Measurements from ENCODE around the gene PTPRE.

PTPRE gene

GRCh38 chr10:128054163-128054970 lies 147.5 kb downstream of the PTPRE start:
- H3K27ac ChIP-seq (ENCODE audit: extremely low read depth, low read depth, low read length): no peak overlapping the region
- no peak overlapping the region for H3K4me3 ChIP-seq (ENCODE audit: low read depth, low read length)
- ChIA-PET CTCF (interaction anchor here (0.6 to 1.4 kb wide), 2 partner anchors 19 to 21 kb away, joined by 3 to 6 read pairs; no protein-coding TSS in a partner anchor), POLR2A (no interaction called here)
- H3K9me3 ChIP-seq (ENCODE audit: control insufficient read depth, insufficient read depth, low read depth, low read length): no peaks in the 10 kb centered on the region
- TF ChIP-seq ZNF473 (tag by site-specific recombination; IDR thresholded peaks at IDR 0.05) (no peak), ZBTB1 (tag by site-specific recombination; IDR thresholded peaks at IDR 0.05) (no peak), ZNF626 (tag by site-specific recombination; IDR thresholded peaks at IDR 0.05) (no peak), ZNF324 (tag by site-specific recombination; IDR thresholded peaks at IDR 0.05) (no peak), ZSCAN4 (tag by site-specific recombination; IDR thresholded peaks at IDR 0.05) (no peak), ZNF654 (tag by site-specific recombination; IDR thresholded peaks at IDR 0.05; ENCODE audit: low read depth) (no peak), ZNF37A (tag by site-specific recombination; IDR thresholded peaks at IDR 0.05) (no peak), SP2 (tag by site-specific recombination; IDR thresholded peaks at IDR 0.05) (no peak), ZEB2 (tag by site-specific recombination; IDR thresholded peaks at IDR 0.05) (no peak), ZNF555 (tag by site-specific recombination; conservative IDR thresholded peaks at IDR 0.05) (no peak), ZNF112 (tag by site-specific recombination; IDR thresholded peaks at IDR 0.05) (no peak), ZNF202 (tag by site-specific recombination; IDR thresholded peaks at IDR 0.05; ENCODE audit: borderline replicate concordance) (no peak), ZNF19 (tag by site-specific recombination; IDR thresholded peaks at IDR 0.05; ENCODE audit: low read depth) (no peak), ZNF341 (tag by site-specific recombination; IDR thresholded peaks at IDR 0.05; ENCODE audit: low read depth) (no peak), HOXD13 (CRISPR knock-in tag; IDR thresholded peaks at IDR 0.05; ENCODE audit: borderline replicate concordance) (no peak), ZNF416 (tag by site-specific recombination; IDR thresholded peaks at IDR 0.05) (no peak), ZNF175 (tag by site-specific recombination; IDR thresholded peaks at IDR 0.05) (no peak), ZBTB7A (tag by site-specific recombination; IDR thresholded peaks at IDR 0.05; ENCODE audit: low read depth) (no peak), SP3 (tag by site-specific recombination; IDR thresholded peaks at IDR 0.05) (no peak), ZNF624 (tag by site-specific recombination; IDR thresholded peaks at IDR 0.05) (no peak)
- H3K4me1 ChIP-seq (ENCODE audit: control insufficient read depth, insufficient read depth, low read length): no peaks in the 10 kb centered on the region
- H3K36me3 ChIP-seq (ENCODE audit: control insufficient read depth in 2 of 2, insufficient read depth in 1 of 2, low read length in 2 of 2): peaks cover 0 to 20% of the 10 kb centered on the region in 2 experiments; a peak in 1 of 3 replicates

- H3K4me3 ChIP-seq (ENCODE audit: low read depth, low read length): no peak overlapping the region
- H3K9me3 ChIP-seq (ENCODE audit: control insufficient read depth, insufficient read depth, low read depth, low read length): no peaks in the 10 kb centered on the region
- TF ChIP-seq, protein P1, sequence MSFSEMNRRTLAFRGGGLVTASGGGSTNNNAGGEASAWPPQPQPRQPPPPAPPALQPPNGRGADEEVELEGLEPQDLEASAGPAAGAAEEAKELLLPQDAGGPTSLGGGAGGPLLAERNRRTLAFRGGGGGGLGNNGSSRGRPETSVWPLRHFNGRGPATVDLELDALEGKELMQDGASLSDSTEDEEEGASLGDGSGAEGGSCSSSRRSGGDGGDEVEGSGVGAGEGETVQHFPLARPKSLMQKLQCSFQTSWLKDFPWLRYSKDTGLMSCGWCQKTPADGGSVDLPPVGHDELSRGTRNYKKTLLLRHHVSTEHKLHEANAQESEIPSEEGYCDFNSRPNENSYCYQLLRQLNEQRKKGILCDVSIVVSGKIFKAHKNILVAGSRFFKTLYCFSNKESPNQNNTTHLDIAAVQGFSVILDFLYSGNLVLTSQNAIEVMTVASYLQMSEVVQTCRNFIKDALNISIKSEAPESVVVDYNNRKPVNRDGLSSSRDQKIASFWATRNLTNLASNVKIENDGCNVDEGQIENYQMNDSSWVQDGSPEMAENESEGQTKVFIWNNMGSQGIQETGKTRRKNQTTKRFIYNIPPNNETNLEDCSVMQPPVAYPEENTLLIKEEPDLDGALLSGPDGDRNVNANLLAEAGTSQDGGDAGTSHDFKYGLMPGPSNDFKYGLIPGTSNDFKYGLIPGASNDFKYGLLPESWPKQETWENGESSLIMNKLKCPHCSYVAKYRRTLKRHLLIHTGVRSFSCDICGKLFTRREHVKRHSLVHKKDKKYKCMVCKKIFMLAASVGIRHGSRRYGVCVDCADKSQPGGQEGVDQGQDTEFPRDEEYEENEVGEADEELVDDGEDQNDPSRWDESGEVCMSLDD (tag by site-specific recombination; IDR thresholded peaks at IDR 0.05): no peak
- TF ChIP-seq, protein P2, sequence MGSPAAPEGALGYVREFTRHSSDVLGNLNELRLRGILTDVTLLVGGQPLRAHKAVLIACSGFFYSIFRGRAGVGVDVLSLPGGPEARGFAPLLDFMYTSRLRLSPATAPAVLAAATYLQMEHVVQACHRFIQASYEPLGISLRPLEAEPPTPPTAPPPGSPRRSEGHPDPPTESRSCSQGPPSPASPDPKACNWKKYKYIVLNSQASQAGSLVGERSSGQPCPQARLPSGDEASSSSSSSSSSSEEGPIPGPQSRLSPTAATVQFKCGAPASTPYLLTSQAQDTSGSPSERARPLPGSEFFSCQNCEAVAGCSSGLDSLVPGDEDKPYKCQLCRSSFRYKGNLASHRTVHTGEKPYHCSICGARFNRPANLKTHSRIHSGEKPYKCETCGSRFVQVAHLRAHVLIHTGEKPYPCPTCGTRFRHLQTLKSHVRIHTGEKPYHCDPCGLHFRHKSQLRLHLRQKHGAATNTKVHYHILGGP (tag by site-specific recombination; IDR thresholded peaks at IDR 0.05): no peak
- TF ChIP-seq ZBTB20 (tag by site-specific recombination; IDR thresholded peaks at IDR 0.05) (no peak), ZNF501 (tag by site-specific recombination; IDR thresholded peaks at IDR 0.05) (no peak), ZNF121 (tag by site-specific recombination; IDR thresholded peaks at IDR 0.05) (no peak), ZNF133 (tag by site-specific recombination; IDR thresholded peaks at IDR 0.05) (no peak), ZNF211 (tag by site-specific recombination; IDR thresholded peaks at IDR 0.05; ENCODE audit: low read depth) (no peak), ZNF37A (tag by site-specific recombination; IDR thresholded peaks at IDR 0.05) (no peak), ZNF548 (tag by site-specific recombination; IDR thresholded peaks at IDR 0.05) (no peak), ZNF16 (tag by site-specific recombination; IDR thresholded peaks at IDR 0.05; ENCODE audit: low read depth) (no peak)
- H3K36me3 ChIP-seq (ENCODE audit: control insufficient read depth in 2 of 2, insufficient read depth in 1 of 2, low read length in 2 of 2): peaks cover 3 to 19% of the 10 kb centered on the region in 2 experiments; a peak in 2 of 3 replicates
- ChIA-PET POLR2A (no interaction called here), CTCF (interaction anchor here (0.6 to 1.4 kb wide), 2 partner anchors 20 to 22 kb away, joined by 3 to 6 read pairs; no protein-coding TSS in a partner anchor)
- no peaks in the 10 kb centered on the region for H3K4me1 ChIP-seq (ENCODE audit: control insufficient read depth, insufficient read depth, low read length)
- H3K27ac ChIP-seq (ENCODE audit: extremely low read depth, low read depth, low read length): no peak overlapping the region
Measured at GRCh38 chr10:128055061-128055868, 148.4 kb downstream of the PTPRE start.
